Measurements from ENCODE around the gene GEN1. TPM values are rescaled to one million over a fixed set of nuclear protein-coding genes. Genes with fewer than 3 reads are reported as not detected.

GEN1 gene
- total and polyA plus RNA-seq, 10 donors: 4.3 to 22.0 (median 16.6) TPM

DNA sequence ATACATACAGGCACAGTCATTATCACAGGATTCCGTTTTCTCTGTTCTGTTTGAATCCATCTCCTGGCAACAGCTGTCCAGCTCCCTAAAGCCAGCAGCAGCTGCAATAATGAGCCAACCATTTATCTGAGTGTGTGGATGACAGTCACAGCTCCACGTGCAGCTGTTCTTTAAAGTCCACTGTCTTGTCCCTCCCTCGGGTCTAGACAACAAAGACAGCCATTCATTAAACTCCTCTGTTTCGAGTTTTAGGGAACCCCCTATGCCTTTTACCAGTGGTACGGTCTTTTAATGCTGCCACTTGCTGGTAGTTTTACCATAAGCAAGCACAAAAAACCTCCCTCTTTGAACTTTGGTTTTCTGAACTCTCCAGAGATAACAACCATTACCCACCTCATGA is 46.3 kb downstream of the GEN1 start:
- Histone ChIP-seq H3K4me1 (peaks cover 0 to 27% (median 14%) of the 10 kb centered on the region in 6 donors), H3K4me3 (no peak overlapping the region), H3K36me3 (no peaks in the 10 kb centered on the region), H3K27ac (no peak overlapping the region), H3K27me3 (replicated peaks in 1 of 7) (no peaks in the 10 kb centered on the region), H3K9me3 (no peaks in the 10 kb centered on the region)
- TF ChIP-seq, protein P1, sequence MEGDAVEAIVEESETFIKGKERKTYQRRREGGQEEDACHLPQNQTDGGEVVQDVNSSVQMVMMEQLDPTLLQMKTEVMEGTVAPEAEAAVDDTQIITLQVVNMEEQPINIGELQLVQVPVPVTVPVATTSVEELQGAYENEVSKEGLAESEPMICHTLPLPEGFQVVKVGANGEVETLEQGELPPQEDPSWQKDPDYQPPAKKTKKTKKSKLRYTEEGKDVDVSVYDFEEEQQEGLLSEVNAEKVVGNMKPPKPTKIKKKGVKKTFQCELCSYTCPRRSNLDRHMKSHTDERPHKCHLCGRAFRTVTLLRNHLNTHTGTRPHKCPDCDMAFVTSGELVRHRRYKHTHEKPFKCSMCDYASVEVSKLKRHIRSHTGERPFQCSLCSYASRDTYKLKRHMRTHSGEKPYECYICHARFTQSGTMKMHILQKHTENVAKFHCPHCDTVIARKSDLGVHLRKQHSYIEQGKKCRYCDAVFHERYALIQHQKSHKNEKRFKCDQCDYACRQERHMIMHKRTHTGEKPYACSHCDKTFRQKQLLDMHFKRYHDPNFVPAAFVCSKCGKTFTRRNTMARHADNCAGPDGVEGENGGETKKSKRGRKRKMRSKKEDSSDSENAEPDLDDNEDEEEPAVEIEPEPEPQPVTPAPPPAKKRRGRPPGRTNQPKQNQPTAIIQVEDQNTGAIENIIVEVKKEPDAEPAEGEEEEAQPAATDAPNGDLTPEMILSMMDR (IDR thresholded peaks at IDR 0.05 in 8 of 11, conservative IDR thresholded peaks at IDR 0.05 in 3 of 11): no peak
- TF ChIP-seq POLR2A (IDR thresholded peaks at IDR 0.05) (no peak), POLR2AphosphoS5 (IDR thresholded peaks at IDR 0.05) (no peak)
- intact Hi-C loops (cut with DNase I; ENCODE audit: low total_unique reads): no loop called here
- DNase-seq: no peak
- WGBS, 5 donors: 55 to 76% (median 66%) methylated on average over 5 of the region's 5 CpGs

DNA sequence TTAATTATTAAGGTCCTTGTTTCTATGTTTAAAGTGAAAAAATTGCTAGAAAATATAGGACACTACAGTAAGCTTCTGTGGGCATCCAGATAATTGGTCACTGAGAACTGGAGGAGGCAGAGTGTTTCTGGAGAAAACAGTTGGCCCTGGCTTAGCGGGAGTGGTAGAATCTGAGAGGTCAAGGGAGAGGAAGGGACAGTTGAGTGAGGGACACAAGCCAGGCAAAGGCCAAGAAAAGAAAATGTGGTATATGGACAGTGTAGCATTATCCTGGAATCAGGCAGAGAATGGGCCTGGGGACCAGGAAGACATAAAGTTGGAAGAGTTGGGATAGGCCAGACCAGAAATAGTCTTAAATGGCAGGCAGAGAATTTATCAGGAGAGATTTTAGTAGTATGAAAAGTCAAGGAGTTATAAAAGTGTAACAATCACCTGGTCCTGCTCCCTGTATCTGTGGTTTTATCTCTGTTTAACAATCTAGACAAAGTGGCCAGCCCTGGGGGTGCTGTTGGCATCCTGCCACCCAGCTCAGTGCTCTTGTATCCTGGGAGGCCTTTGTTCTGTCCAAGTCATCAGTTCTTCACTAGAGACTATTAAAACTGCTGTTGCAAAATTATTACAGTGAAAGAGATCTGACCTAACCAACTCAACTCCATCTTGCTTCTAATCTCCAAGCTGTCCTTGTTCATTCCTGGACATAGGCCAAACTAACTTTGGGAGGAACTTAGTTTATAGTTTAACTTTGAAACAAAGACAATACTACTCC is 46.9 kb downstream of the GEN1 start:
- no peak for TF ChIP-seq POLR2A (IDR thresholded peaks at IDR 0.05)
- TF ChIP-seq, protein P1 (IDR thresholded peaks at IDR 0.05 in 8 of 11, conservative IDR thresholded peaks at IDR 0.05 in 3 of 11): no peak
- TF ChIP-seq POLR2AphosphoS5 (IDR thresholded peaks at IDR 0.05): no peak
- no peak for DNase-seq

DNA sequence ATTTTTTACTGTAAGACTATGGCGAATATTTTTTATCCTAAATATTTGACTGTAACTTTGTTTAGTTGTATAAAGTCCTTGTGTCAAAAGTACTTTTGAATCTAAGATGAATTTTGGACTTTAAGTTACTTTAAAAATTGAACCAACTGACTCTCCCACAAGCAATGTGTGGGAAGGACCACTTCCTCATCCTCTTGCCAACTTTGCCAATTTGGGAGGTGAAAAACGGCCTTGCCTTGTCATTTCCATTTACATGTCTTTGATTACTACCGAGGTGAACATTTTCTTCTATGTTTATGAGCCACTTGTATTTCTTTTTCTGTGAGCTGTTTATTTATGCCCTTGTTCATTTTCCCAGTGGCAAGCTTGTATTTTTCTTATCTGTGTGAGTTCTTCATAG is 49.6 kb downstream of the GEN1 start:
- DNase-seq: no peak
- no peaks in the 10 kb centered on the region for H3K27me3 ChIP-seq (replicated peaks in 1 of 7)
- H3K36me3 ChIP-seq: no peaks in the 10 kb centered on the region
- H3K4me1 ChIP-seq: peaks cover 0 to 39% (median 19%) of the 10 kb centered on the region in 6 donors
- intact Hi-C loops (cut with DNase I; ENCODE audit: low total_unique reads): no loop called here
- TF ChIP-seq, protein P1 (IDR thresholded peaks at IDR 0.05 in 8 of 11, conservative IDR thresholded peaks at IDR 0.05 in 3 of 11): no peak
- TF ChIP-seq POLR2AphosphoS5 (IDR thresholded peaks at IDR 0.05) (no peak), POLR2A (IDR thresholded peaks at IDR 0.05) (no peak)
- no peak overlapping the region for H3K4me3 ChIP-seq
- 27 to 36% (median 30%) methylated on average over 3 of the region's 3 CpGs for WGBS, 5 donors
- H3K27ac ChIP-seq: peak overlapping the region in 3 of 8 donors; percentile 17 to 44 (median 29)
- H3K9me3 ChIP-seq: no peaks in the 10 kb centered on the region

More for the DNA sequence above, 46.9 kb downstream of the GEN1 start:
- Histone ChIP-seq H3K9me3 (no peaks in the 10 kb centered on the region), H3K4me3 (no peak overlapping the region), H3K27me3 (replicated peaks in 1 of 7) (no peaks in the 10 kb centered on the region), H3K27ac (no peak overlapping the region), H3K4me1 (peaks cover 0 to 34% (median 17%) of the 10 kb centered on the region in 6 donors), H3K36me3 (no peaks in the 10 kb centered on the region)
- 78 to 92% (median 83%) methylated on average over 1 of the region's 1 CpG for WGBS, 5 donors
- intact Hi-C loops (cut with DNase I; ENCODE audit: low total_unique reads): no loop called here

DNA sequence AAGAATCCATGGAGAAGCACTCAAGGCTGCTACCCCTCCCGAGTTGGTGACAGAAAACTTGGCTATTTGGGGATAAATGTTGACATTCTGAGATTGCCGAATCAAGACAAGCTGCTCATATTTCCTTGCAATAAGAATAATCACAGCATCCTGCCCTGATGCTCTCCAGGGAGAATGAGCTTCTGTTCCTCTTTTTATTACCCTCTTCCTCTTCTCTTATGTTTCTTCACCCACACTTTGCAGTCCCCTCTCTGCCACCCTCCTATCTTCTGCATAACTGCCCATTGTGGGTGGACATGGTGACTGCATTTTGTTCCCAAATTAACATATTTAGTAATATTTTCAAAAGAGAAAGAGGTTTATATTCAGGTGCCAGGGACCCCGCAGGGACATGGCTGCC is 50.4 kb downstream of the GEN1 start:
- intact Hi-C loops (cut with DNase I; ENCODE audit: low total_unique reads): no loop called here
- WGBS, 5 donors: 29 to 41% (median 38%) methylated on average over 3 of the region's 3 CpGs
- Histone ChIP-seq H3K4me1 (peaks cover 0 to 39% (median 19%) of the 10 kb centered on the region in 6 donors), H3K27me3 (replicated peaks in 1 of 7) (no peaks in the 10 kb centered on the region), H3K4me3 (peak overlapping the region in 1 of 8 donors; percentile 6), H3K36me3 (no peaks in the 10 kb centered on the region), H3K27ac (peak overlapping the region in 6 of 8 donors; percentile 17 to 75 (median 58)), H3K9me3 (no peaks in the 10 kb centered on the region)
- no peak for DNase-seq
- TF ChIP-seq POLR2AphosphoS5 (IDR thresholded peaks at IDR 0.05): no peak
